Activated CD4-positive, alpha-beta T cell treated with anti-CD3 and anti-CD28 coated beads, Interleukin-2, amount 50 U/mL, for 16 hours (primary cell): Measurements from ENCODE around the gene CRB2.

Source experiments
- DNase-seq: peaks from one replicate; pipeline ENCODE4 v3.0.0-alpha.2; 2020

Gene CRB2

DNA sequence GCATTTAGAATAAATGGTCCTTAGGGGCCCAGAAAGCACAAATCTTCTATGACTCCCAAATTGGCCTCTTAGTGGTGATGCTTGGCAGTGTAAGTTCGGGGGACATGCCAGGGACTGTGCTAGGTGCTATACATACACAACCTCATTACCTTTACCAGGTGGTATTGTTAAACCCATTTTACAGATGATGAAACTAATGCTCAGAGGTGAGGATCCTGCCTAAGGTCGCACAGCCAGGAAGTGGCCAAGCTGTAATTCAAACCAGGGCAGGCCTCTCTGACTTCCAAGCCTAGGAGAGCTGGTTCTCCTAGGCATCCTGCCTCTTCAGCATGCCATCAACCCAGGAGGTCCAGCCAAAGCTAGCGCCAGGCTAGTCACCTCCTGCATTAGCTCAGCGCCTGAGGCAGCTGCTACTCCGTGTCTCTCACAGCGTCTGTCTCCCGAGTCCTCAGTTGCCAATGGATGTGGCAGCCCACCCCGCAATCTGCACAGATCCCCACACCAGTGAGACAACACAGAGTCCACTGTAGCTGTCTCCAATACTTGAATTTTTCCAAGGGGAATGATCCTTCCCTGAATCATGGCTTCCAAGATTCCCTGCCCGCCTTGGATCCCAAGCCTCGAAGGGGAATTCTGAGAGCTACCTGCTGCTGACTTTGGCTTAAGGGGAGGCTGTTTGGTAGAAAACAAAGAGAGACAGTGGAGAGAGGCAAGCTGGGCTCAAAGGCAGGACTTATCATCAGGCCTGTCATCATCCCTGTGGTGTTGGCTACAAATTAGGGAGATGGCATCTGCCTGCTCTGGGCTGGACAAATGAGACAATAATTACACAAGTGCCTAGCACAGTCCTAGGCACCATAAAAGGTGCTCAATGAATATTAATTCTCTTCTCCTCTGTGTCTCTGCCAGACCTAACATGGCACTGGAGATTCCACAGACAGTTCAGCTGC, 52.6 kb downstream of the CRB2 start:
- DNase-seq, result no peak

DNA sequence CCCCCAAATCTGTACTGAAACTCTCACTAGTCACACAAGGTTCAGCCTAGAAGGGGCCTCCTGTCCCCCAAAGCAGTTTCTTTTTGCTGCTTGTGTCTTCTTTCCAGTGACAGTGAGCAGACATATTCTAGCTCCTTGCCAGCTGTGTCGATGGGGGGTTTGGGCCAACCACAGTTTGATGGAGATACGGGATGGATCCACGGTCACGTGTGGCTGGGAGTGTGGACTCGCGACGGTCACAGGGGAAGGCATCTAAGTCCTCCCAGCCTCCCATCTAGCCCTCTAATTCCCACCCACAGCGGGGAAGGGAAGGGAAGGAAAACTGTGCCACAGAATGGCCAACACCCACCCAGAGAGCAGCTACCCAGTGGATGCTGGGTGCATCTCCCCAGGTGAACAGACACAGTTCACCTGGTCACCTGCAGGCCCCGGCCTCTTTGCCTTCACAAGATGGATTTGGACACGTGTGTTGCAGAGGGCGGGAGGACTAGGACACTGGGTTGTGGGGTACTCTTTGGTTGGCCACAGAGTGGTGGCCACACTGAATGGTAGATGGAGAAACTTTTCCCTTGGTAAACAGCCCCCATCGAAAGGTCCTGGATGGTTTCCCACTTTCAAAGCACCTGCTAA, 54.4 kb downstream of the CRB2 start:
- DNase-seq, result no peak

DNA sequence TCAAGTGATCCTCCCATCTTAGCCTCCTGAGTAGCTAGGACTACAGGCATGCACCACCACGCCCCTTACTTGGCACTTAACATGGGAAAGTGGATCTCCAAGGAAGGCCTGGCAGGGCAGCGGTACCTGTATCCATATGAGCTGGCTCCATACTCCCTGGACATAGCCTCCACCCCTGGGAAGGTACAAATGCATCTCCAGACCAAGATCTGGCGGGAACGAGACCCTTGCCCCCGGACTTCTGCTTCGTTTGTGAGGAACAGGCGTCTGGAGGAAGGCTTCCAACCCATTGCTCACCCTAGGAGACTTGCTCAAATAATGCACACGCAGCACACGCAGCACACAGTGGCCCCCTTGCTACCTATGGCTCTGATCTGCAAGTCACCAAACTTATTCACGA, 55.2 kb downstream of the CRB2 start:
- DNase-seq, result no peak

DNA sequence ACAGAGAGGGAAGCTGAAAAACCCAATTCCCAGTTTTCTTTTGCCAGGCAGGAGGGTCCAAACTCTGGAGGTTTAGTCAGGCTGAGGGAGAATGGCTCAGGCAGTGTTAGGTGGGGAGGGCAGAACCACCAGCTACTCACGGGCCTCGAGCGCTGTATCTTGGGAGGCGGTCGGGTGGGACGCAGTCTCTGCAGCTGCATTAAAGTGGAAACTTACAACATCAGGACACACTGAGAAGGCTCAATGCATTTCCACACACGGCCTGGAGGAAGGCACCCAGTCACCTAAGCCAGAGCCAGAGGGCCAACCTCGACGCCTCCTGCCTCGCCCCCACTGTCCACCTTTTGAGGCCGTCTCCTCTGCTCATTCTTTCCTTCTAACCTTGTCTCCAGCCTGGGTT, 55.6 kb downstream of the CRB2 start:
- no peak for DNase-seq

DNA sequence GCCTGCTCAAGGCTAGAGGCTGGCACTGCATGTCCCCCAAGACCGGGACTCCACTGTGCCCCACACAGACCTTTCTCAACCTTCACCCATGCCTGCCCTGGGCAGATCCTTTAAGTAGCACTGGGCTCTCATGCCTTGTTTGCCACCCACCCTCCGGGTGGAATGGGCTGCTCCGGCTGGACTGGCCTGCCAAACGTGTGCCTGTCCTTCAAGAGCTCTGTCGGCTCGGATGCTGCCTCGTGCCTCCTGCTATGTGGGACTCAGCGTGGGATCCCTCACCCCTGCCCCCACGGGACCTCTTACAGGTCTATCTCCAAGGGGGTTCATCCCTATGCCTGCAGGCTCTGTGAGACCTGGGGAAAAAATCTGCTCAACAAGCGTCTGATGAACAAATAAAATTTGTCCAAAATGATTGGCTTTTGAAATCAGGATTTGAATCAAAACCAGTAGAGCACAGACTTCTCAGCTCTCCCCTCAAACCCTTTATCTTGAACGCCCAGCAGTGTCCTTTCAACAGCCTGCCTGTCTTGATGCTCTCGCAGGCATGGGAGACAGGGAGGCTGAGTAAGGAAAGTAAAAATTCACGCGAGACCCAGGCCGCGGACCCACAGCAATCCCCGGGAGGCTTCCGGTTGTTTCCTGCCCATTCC, 56.3 kb downstream of the CRB2 start:
- DNase-seq, result no peak

DNA sequence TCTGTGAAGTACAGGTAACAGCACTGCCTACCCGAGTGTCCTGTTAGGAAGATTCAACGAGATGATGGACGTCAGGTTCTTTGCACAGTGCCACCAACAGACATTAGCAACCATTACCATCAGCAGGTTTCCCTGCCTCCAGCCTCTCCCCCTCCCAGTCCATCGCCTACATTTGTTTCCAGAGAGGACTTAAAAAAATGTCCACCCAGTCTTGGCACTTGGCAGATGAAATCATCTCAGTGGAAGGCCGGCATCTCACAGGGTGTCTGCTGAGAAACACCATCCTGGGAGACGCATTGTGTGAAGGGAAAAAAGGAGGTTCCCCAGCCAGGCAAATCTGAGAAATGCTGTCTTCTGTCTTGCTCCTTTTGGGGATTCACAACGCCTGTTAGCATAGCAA, 58.2 kb downstream of the CRB2 start:
- no peak for DNase-seq

DNA sequence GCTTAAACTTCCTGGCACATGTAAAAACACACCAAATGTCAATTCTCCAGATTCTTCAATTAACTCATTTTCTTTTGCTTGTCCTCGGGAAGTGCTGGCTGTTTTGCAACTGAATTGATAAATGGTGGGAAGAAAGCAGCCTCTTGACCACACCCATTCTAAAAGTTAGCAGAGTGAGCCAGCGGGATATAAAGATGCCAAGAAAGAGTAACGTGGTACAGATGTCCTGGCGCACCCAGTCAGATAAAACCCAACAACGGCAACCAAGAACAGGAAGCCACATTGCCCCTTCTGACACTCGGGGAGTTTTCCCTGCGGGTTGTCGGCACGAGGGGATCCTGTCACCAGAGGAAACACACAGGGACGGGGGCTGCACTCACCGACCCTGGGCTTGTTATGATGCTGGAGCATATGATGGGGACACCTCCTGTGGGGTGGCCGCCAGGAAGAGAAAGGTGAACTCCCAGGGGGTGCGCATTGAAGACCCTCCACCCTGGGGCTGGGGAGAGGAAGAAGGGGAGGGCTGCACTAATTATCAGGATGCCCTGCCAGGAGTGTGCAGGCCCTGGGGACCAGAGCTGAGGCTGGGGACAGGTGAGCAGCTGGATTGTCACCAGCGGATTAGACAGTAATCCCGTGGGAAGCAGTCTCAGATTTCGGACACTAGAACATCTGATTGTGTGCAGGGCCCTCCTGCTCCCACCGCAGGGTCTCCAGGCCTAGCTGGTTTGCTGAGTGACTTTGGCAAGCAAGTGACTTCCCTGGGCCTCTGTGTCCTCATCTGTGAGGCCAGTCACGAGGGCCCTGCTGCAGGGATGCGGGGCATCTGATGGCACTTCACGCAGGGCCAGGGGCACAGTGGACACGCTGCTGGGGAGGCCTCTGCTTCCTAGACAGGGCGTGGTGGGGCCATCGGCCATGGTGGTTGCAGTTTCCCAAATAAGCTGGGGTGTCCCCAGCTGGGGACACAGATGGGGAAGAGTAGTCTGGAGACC, 59.2 kb downstream of the CRB2 start:
- no peak for DNase-seq

DNA sequence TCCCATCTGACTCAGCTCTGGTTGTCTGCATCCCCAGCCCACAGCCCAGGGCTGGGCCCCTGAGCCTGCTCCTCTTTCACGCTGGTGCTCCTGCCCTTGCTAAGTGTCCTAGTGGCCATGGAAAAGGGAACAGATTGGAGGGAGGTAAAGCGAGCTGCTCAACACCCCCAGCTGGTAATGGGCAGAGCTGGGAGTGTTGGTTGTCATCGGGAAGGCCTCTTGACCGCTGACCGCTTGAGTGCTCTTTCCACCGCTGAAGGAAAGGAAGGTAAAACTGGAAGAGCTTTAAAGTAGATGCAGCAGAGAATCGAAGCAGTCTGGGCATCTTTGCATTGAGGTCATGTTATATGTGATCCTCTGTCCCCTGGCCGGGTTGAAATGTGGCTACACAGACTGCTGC, 60.2 kb downstream of the CRB2 start:
- no peak for DNase-seq

DNA sequence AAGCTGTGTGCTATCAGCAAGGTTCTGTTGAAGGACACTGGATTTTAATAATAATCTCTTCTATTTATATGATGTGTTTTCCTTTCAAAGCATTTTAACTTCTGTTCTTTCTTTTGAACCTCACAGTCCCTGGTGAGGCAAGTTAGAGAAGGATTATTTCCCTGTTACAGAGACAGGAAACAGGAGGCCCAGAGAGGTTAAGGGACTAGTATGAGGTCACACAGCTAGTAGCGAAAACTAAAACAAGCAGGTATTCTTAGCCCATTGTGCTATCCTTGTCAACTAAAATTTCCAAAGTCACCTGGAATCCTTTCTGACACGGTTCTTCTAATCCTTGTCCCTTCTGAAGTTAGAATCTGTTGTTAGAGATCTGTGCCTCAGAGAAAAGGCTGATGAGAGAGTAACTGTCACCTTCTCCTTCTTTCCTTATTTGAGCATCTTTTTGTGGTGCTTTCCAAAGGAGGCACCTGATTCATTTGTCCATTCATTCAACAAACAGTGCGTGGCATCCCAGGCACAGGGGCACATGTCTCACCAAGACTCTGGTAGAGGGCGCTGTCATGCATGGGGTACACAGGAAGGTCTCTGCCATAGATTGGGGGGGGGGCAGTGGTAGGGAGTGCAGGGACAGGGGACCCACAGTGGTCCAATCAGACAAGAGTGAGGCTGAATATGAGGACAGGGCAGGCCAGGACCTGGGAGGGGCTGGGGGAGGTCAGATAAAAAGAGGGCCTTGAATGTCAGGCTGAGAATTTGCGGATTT, 61.5 kb downstream of the CRB2 start:
- DNase-seq, result no peak

DNA sequence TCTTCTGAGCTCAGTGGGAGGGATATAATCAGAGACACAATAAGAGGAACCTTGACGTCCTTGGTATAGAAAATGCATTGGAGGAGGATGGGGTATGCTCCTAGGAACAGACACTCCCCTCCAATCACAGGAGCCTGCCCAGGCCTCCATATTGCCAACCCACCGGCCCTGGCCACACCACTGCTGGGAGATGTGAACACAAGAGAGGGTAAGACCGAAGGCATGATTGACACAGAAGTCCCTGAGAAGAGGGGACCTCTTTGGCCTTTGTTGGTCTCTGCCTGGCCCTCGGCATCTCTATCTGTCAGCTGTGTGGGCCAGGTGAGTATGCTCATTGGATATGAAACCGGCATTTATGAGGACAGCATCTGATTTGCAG, 62.0 kb downstream of the CRB2 start:
- DNase-seq, result no peak

DNA sequence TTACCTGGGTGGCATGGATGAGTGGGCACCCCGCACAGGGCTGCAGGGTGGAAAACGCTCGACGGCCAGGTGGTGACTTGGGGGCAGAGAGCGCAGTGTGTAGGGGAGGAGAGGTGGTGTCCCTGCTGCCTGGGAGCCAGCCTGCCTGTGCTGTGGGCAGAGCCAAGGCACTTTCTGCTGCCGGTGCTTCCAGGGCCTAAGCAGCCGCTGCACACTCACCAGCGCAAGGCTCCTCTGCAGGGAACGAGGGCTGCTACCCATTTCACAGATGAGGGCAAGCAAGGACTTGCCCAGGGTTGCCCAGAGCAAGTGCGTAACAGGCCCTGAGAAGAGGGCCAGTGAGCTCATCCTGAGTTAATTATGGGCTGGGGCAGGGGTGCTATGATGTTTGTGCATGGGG, 62.5 kb downstream of the CRB2 start:
- DNase-seq, result no peak

DNA sequence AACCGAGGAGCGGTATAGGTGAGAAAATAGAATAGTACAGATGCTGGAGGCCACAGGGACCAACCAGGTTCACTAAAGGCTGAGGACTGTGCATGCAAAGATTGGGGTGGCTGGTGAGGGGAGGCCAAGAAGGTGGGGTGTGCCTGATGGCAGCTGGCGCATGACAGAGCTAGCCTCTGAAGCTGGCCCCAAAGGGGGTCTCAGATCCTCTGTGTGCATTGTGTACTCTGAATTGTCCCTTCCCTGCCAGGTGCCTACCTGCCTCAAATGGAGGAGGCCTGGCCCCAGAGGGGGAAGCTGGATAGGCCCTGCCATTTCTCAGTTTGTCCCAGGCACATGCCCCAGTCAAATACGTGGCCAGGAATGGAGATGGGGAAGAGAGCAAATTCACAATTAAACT, 63.1 kb downstream of the CRB2 start:
- no peak for DNase-seq

DNA sequence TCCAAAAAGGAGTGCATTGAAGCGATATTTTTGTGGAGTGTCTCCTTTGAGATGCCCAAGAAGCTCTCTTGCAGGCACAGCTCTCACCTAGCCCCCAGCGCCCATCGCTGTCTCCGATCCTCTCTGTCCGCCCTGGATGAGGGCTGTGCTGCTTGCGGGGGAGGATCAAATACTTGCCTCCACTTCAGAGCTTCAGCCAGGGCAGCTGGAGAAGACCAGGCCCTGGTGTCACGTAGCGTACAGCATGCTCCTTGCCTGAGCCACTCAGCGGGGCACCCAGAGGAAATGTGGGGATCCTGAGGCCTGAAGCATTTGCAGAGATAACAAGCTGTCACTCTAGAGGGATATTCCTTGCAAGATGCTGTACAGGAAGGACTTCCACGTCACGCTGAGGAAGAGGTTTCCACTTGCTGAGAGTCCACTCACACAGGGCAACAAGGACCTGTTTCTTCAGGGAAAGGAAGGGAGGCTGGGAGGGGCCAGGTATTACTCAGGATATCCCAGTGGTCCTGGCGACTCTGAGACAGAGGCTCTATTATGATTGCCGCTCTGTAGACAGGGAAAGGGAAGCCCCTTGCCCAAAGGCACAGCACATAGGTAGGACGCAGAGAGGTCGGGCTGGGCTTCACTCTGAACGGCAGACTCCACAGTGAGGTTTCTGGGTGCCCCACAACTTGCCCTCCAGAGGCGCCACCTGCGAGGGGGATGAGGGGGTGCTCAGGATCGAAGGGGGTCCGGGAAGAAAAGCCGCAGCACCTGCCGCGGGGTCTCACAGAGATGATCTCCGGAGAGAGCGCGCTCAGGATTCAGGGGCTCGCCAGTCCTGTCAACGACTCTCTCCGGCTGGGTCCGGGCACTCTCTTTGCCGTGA, 64.0 kb downstream of the CRB2 start:
- DNase-seq, result no peak

DNA sequence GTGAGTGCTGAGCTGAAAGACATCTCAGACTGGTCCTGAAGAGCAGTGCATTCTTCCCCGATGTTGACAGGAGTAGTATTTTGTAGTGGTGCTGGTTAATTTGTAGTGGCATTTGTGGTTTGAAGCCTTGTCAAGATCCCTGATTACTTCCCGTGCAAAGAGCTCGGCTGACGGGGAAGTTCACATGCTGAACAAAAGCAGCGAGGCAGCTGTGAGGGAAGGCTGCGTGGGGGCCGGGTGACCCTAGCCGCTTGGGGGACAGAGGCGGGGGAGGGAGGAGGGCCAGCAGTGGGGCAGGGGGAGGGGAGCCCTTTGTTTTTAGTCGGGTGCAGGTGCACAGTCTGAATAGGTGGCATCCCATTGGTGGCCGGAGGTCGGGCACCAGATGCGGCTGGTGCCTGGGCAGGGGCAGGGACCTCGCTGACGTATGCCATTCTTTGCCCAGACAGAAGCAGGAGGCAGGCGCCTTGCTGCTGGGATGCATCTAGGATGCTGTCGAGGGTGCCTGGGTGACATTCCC, 64.7 kb downstream of the CRB2 start:
- no peak for DNase-seq

DNA sequence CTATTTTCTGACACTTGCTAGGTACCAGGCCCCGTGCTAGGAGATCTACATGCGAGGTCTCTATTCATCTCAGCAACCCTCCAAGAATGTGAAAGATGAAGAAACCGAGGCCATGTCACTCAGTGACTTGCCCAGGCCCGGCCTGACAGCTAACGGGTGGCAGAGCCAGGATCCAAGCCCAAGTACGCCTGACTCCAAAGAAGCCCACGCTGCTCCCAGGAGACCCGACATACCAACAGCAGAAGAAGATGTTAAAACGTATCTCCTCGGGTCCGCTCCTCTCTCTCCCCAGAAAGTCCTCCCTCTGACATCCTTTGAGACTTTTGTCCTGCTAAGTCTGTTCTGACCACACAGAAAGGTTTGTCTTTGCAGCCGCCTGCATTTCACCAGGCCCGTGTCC, 65.2 kb downstream of the CRB2 start:
- DNase-seq, result no peak

DNA sequence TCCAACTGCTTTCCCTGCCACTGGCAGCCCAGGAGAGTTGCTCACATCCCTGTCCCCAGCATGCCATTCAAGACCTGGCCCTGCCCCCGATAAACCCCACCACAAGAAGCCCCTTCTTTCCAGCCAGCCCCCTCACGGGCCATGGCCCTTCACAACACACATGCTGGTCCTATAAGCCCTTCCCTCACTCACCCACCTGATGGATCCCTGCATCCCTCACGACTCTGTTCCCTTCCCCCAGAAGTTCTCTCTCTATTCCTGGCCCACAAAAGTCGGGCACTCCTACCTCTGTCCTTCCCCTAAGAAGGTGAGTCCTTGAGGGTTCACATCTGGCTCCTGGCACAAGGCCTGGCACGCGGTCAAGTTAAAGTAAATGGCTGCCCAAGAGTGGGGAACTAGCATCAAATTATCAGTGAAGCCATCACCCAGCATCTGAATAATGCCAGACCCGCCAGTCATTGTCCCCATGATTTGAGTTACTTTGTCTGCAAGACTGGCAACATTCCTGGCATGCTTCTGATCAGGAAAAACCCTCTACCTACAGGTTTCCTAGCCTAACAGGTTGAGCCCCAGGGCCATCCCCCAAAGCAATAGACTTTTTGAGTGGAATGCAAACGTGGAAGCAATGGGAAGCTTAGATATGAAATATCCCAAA, 65.9 kb downstream of the CRB2 start:
- DNase-seq, result no peak

DNA sequence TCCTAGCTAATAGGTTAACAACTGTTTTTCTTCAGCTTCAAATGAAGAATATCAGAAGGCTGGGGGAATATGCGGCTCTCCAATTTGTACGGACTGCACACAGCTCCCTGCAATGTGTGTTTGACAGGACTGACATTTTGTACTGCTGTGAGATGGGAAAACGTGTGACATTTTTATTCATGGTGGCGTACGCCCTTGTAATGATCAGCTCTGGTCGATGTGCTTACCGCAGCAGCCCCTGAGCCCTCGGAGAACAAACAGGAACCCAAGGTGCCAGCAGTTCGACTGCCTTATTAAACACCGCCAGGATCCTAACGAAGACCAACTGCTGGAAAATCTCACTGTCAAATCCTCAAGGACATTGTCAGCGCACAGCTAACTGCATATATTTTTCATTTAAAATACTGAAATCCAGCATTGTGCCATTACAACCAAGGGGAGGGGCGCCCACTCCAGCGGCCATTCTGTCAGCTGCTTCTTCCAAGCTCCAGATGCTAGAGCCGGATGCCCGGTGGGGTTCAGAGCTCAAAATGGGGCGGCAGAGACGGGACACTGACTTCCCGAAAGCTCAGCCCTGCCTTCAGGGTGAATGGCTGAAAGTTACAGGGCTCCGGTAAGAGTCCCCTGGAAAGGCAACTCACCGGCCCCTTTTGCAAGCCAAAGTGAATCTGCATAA, 66.8 kb downstream of the CRB2 start:
- no peak for DNase-seq

DNA sequence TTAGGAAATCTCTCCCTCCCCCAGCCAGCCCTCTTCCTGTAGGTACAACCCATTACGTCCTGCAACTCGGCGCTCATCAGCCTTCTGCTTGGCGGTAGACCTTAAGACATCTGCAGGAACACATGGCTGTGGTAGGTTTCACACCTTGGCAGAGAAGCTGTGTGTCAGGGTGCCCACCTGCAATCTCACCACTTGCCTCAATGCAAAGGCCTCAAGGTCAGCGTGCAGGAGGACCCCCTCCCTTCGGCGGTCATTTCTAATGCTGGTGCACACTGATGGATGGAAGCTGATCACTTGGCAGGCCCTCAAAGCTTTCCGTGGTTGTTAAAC, 67.3 kb downstream of the CRB2 start:
- no peak for DNase-seq

DNA sequence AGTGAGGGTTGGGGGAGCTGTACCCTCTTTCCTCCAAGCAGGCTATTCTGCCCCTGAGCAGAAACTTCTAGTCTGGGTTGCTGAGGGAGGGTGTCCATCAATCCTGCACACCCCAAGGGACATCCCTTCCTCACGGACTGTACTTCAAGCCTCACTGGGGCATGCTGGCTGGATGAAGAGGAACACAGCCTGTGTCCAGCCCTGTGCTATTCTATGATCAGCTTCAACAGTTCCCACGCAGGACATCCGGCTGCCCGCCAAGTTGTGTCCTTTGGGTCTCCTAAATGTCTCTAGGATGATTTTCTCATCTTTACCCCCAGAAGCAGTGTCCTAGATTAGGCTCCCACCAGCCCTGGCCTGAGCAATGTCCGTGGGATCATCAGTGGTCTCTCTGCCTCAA, 68.1 kb downstream of the CRB2 start:
- DNase-seq, result no peak
